OCI-LY7 (cell line): ENCODE measurements around the gene CNN1.

ENCODE experiments used
- EZH2phosphoT487 ChIP-seq: fragments of 200-600 bp; sonication (generic); IDR thresholded peaks from 2 replicates; pipeline ENCODE4 v1.6.1; 2018; ENCODE audit warnings: low read depth, borderline replicate concordance, mild to moderate bottlenecking, mixed run types, antibody characterized with exemption, low read length, moderate library complexity, mixed read lengths
- TF ChIP-seq, protein P1 (sequence below): fragments of 200-600 bp; sonication (generic); conservative IDR thresholded peaks from 2 replicates; pipeline ENCODE4 v1.5.1; 2014; ENCODE audit warnings: mild to moderate bottlenecking, antibody characterized with exemption, low read length, moderate library complexity, mixed read lengths

DNA sequence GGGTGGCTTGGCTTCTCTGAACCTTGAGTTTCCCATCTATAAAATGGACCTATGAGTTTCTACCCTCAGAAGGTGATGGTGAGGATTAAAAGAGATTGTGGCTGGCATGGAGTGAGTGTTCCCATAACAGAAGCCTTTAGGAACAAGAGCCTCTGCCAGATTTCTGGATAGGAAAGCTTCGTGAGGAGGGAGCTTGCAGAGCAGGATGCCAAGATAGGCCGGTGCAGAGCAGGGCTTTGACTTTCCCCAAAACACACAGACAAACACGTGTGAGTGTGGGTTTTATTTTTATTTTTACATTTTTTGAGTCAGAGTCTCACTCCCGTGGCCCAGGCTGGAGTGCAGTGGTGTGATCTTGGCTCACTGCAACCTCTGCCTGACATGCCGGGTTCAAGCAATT is 3.7 kb upstream of the CNN1 start:
- TF ChIP-seq, protein P1, sequence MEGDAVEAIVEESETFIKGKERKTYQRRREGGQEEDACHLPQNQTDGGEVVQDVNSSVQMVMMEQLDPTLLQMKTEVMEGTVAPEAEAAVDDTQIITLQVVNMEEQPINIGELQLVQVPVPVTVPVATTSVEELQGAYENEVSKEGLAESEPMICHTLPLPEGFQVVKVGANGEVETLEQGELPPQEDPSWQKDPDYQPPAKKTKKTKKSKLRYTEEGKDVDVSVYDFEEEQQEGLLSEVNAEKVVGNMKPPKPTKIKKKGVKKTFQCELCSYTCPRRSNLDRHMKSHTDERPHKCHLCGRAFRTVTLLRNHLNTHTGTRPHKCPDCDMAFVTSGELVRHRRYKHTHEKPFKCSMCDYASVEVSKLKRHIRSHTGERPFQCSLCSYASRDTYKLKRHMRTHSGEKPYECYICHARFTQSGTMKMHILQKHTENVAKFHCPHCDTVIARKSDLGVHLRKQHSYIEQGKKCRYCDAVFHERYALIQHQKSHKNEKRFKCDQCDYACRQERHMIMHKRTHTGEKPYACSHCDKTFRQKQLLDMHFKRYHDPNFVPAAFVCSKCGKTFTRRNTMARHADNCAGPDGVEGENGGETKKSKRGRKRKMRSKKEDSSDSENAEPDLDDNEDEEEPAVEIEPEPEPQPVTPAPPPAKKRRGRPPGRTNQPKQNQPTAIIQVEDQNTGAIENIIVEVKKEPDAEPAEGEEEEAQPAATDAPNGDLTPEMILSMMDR: no peak
- no peak for TF ChIP-seq EZH2phosphoT487
